HCT116 (cell line): ENCODE data around the gene TMCC1. TPM values are rescaled to one million over a fixed set of nuclear protein-coding genes. Genes with fewer than 3 reads are reported as not detected.
A peak's percentile ranks its signal among the peaks of the same experiment; 100 is the strongest.

Experiments
- ATAC-seq: fragments of 200-7000 bp; cut with Tn5 transposase; 2 replicates; pipeline ENCODE4 v1.9.1; 2020; ENCODE audit warnings: mild to moderate bottlenecking, moderate library complexity
- BruUV-seq: library from RNA; stranded (reverse); fragments of 400-500 nt; replicated peaks from 2 replicates; lab custom pipeline; 2021; lab: Mats Ljungman, UMichigan
- CTCF ChIA-PET: fragments of 300-600 bp; sonication (Branson Sonifier 250); formaldehyde crosslinking; loops from one replicate; lab custom pipeline; 2021; ENCODE audit warnings: antibody characterized with exemption; lab: Charles Lee
- POLR2A ChIA-PET: fragments of 300-600, 350-600 bp; sonication (Branson Sonifier 250); formaldehyde crosslinking; loops from one replicate; lab custom pipeline; 2021; ENCODE audit warnings: antibody characterized with exemption; lab: Charles Lee
- RAD21 ChIA-PET, 2 experiments: fragments of 300-600 bp; sonication (Branson Sonifier 250); formaldehyde crosslinking; loops; one replicate each; lab custom pipeline; 2023; ENCODE audit warnings: low total read pairs in 2 of 2; ENCODE audit not compliant: uncharacterized antibody in 2 of 2, unreplicated experiment in 2 of 2, low non-redundant PET in 1 of 2; lab: Charles Lee
- DNase-seq: peaks from one replicate; pipeline ENCODE4 v3.0.0-alpha.2; 2010; ENCODE audit warnings: low read depth, low spot score
- H2AFZ ChIP-seq: fragments of 200-600 bp; shearing (Covaris generic), sonication (generic); 2 replicates; pipeline ENCODE4 v1.6.1; 2017; ENCODE audit warnings: low read depth, mixed run types, mixed read lengths, antibody characterized with exemption, low read length; ENCODE audit not compliant: poor library complexity, severe bottlenecking
- H3K27ac ChIP-seq: 2 replicates; pipeline ENCODE4 v1.5.1; 2012; ENCODE audit warnings: low read depth, low read length
- H3K27me3 ChIP-seq: fragments of 200-600 bp; sonication (generic); 2 replicates; pipeline ENCODE4 v1.6.1; 2016; ENCODE audit warnings: mixed run types, low read length, mixed read lengths; ENCODE audit not compliant: insufficient read depth
- H3K36me3 ChIP-seq, 2 experiments: fragments of 200-500 bp in 1 of 2; fragments of 200-600 bp in 1 of 2; sonication (Bioruptor generic) in 1 of 2; sonication (generic) in 1 of 2; 2 replicates each; pipeline versions ENCODE4 v1.5.1 to v1.6.1; 2014 to 2016; ENCODE audit warnings: low read length in 2 of 2, inconsistent platforms in 1 of 2, mixed read lengths in 1 of 2, mixed run types in 1 of 2; ENCODE audit not compliant: insufficient read depth in 2 of 2, control insufficient read depth in 1 of 2
- H3K4me1 ChIP-seq, 2 experiments: fragments of 200-600 bp in 1 of 2; sonication (generic) in 1 of 2; 2 replicates each; pipeline versions ENCODE4 v1.5.1 to v1.6.1; 2012 to 2017; ENCODE audit warnings: low read length in 2 of 2, inconsistent platforms in 1 of 2, mild to moderate bottlenecking in 1 of 2, mixed read lengths in 1 of 2, mixed run types in 1 of 2, moderate library complexity in 1 of 2; ENCODE audit not compliant: insufficient read depth in 2 of 2, control insufficient read depth in 1 of 2
- H3K4me2 ChIP-seq: fragments of 200-600 bp; sonication (generic); 2 replicates; pipeline ENCODE4 v1.6.1; 2017; ENCODE audit warnings: mixed run types, low read length, mixed read lengths
- H3K4me3 ChIP-seq, 2 experiments: fragments of 200-600 bp in 1 of 2; sonication (generic) in 1 of 2; replicated peaks in 1 of 2; 2 replicates each; pipeline ENCODE4 v1.5.1; 2011 to 2016; ENCODE audit warnings: low read length in 2 of 2, control low read depth in 1 of 2, low read depth in 1 of 2, mild to moderate bottlenecking in 1 of 2, mixed read lengths in 1 of 2, mixed run types in 1 of 2
- H3K79me2 ChIP-seq: fragments of 200-600 bp; sonication (generic); 2 replicates; pipeline ENCODE4 v1.6.1; 2017; ENCODE audit warnings: mild to moderate bottlenecking, mixed run types, low read length, moderate library complexity, mixed read lengths; ENCODE audit not compliant: insufficient read depth
- H3K9ac ChIP-seq: fragments of 200-600 bp; sonication (generic); 2 replicates; pipeline ENCODE4 v1.6.1; 2016; ENCODE audit warnings: low read length, mixed read lengths
- H3K9me2 ChIP-seq: fragments of 200-600 bp; sonication (generic), shearing (Covaris generic); 2 replicates; pipeline ENCODE4 v1.6.1; 2017; ENCODE audit warnings: mixed run types, mild to moderate bottlenecking, moderate library complexity; ENCODE audit not compliant: insufficient read depth
- H3K9me3 ChIP-seq, 2 experiments: fragments of 200-500 bp in 1 of 2; fragments of 200-600 bp in 1 of 2; sonication (Bioruptor generic) in 1 of 2; sonication (generic) in 1 of 2; 2 replicates each; pipeline ENCODE4 v1.6.1; 2014 to 2017; ENCODE audit warnings: low read length in 2 of 2, mixed read lengths in 2 of 2, inconsistent platforms in 1 of 2, low read depth in 1 of 2, mild to moderate bottlenecking in 1 of 2, mixed run types in 1 of 2, moderate library complexity in 1 of 2; ENCODE audit not compliant: control insufficient read depth in 1 of 2, insufficient read depth in 1 of 2
- H4K20me1 ChIP-seq: fragments of 200-600 bp; sonication (generic), shearing (Covaris generic); 2 replicates; pipeline ENCODE4 v1.6.1; 2017; ENCODE audit warnings: mixed run types, mild to moderate bottlenecking, moderate library complexity; ENCODE audit not compliant: insufficient read depth
- EZH2 ChIP-seq: fragments of 200-600 bp; sonication (generic); IDR thresholded peaks from 2 replicates; pipeline ENCODE4 v1.6.1; 2017; ENCODE audit warnings: antibody characterized with exemption, mixed run types
- EZH2phosphoT487 ChIP-seq: fragments of 200-600 bp; IDR thresholded peaks from 2 replicates; pipeline ENCODE4 v1.6.1; 2018; ENCODE audit warnings: antibody characterized with exemption, borderline replicate concordance
- FOSL1 ChIP-seq: IDR thresholded peaks from 2 replicates; pipeline ENCODE4 v1.6.1; 2012; ENCODE audit warnings: low read depth
- POLR2A ChIP-seq: IDR thresholded peaks from 2 replicates; pipeline ENCODE4 v1.7.0; 2011; ENCODE audit warnings: borderline replicate concordance; ENCODE audit not compliant: insufficient read depth, insufficient read length; ENCODE audit errors: extremely low read depth
- POLR2AphosphoS5 ChIP-seq: IDR thresholded peaks from 2 replicates; pipeline ENCODE4 v1.6.1; 2011; ENCODE audit warnings: mild to moderate bottlenecking, low read depth, low read length, moderate library complexity
- SIN3A ChIP-seq: IDR thresholded peaks from 2 replicates; pipeline ENCODE4 v1.6.1; 2012; ENCODE audit warnings: low read depth
- SP1 ChIP-seq: IDR thresholded peaks from 2 replicates; pipeline ENCODE4 v1.6.1; 2012; ENCODE audit warnings: low read depth
- SRF ChIP-seq: IDR thresholded peaks from 2 replicates; pipeline ENCODE4 v1.6.1; 2012; ENCODE audit warnings: low read depth
- YY1 ChIP-seq: IDR thresholded peaks from 2 replicates; pipeline ENCODE4 v1.6.1; 2011; ENCODE audit warnings: low read length, low read depth, moderate library complexity, mild to moderate bottlenecking; ENCODE audit not compliant: insufficient replicate concordance; ENCODE audit errors: extremely low read depth
- intact Hi-C: fragments of 100-400 bp; cut with micrococcal nuclease; formaldehyde crosslinking; loops from 2 replicates; pipeline ENCODE4 v1.10.0; 2022
- total RNA-seq: library from RNA; stranded (reverse); gene quantifications from one replicate; pipeline ENCODE4 v1.2.1, GENCODE V29; 2021; ENCODE audit not compliant: unreplicated experiment
- TF ChIP-seq, protein P1 (sequence below): IDR thresholded peaks from 2 replicates; pipeline ENCODE4 v1.6.1; 2012

TMCC1 gene
- total RNA-seq, 1 experiment from 2014 or later, result 32.5 TPM

DNA sequence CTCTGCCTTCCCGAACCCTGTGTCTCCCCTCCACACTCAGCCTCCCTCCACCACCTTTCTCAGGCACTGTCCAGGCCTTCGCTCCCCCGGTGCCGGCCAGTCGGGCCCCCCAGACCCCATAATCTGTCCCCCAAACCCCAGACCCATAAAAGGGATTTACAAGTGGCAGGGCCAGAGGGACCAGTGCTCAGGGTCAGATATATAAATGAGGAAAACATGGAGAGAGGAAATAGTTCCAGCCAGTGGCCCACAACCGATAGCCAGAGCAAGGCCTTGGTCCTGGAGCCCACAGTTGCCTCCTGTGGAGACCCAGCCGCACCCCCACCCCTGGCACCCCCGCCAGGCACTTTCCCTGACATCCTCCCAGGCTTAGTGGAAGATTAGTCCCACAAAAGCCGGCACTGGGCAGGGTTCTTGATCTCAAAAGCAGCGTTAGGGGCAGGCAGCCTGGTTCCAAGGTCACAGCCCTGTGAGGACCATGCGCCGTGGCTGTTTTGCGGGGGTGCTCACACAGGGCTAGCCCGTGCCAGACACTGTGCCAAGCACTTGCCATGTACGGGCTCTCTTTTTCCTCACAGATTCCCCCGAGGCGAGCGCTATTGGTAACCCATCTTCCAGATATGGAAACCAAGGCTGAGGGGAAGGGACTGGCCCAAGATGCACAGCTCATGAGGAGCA lies 286.0 kb downstream of the TMCC1 start:
- no peaks in the 10 kb centered on the region for H3K36me3 ChIP-seq
- H3K27me3 ChIP-seq, result no peaks in the 10 kb centered on the region
- H3K9ac ChIP-seq, result peak overlapping the region; percentile 61
- ChIA-PET POLR2A (no interaction called here), CTCF (no interaction called here), RAD21 (no interaction called here)
- no peak for ATAC-seq
- peak overlapping the region; percentile 70 for H3K27ac ChIP-seq
- peak overlapping the region; percentile 61 for H2AFZ ChIP-seq
- no peaks in the 10 kb centered on the region for H4K20me1 ChIP-seq
- H3K79me2 ChIP-seq, result peaks cover 29% of the 10 kb centered on the region; the same call in 1 of the 2 replicates
- TF ChIP-seq SP1 (no peak), POLR2AphosphoS5 (no peak), POLR2A (no peak), YY1 (no peak), EZH2 (no peak), FOSL1 (no peak), SIN3A (no peak), SRF (no peak), EZH2phosphoT487 (no peak)
- TF ChIP-seq, protein P1, sequence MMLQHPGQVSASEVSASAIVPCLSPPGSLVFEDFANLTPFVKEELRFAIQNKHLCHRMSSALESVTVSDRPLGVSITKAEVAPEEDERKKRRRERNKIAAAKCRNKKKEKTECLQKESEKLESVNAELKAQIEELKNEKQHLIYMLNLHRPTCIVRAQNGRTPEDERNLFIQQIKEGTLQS, result no peak
- H3K4me1 ChIP-seq, result peaks cover 15 to 60% of the 10 kb centered on the region in 2 experiments
- no peaks in the 10 kb centered on the region for H3K9me2 ChIP-seq
- DNase-seq, result no peak
- intact Hi-C loops, result loop anchor here (5.0 kb wide), 1 partner anchor 115 kb away; no protein-coding TSS in a partner anchor
- peak overlapping the region; percentile 89 for H3K4me2 ChIP-seq
- no peaks in the 10 kb centered on the region for H3K9me3 ChIP-seq
- BruUV-seq, result no TSS peak
- H3K4me3 ChIP-seq, result peak overlapping the region; percentile 50 to 62
